ENCODE measurements around the gene TPRN.
"Not testable (repeated sequence)": the region's sequence is repeated elsewhere in the genome, so short reads cannot be mapped to it uniquely, and the experiment has no call there.

TPRN gene, protein sequence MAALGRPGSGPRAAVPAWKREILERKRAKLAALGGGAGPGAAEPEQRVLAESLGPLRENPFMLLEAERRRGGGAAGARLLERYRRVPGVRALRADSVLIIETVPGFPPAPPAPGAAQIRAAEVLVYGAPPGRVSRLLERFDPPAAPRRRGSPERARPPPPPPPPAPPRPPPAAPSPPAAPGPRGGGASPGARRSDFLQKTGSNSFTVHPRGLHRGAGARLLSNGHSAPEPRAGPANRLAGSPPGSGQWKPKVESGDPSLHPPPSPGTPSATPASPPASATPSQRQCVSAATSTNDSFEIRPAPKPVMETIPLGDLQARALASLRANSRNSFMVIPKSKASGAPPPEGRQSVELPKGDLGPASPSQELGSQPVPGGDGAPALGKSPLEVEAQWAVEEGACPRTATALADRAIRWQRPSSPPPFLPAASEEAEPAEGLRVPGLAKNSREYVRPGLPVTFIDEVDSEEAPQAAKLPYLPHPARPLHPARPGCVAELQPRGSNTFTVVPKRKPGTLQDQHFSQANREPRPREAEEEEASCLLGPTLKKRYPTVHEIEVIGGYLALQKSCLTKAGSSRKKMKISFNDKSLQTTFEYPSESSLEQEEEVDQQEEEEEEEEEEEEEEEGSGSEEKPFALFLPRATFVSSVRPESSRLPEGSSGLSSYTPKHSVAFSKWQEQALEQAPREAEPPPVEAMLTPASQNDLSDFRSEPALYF

DNA sequence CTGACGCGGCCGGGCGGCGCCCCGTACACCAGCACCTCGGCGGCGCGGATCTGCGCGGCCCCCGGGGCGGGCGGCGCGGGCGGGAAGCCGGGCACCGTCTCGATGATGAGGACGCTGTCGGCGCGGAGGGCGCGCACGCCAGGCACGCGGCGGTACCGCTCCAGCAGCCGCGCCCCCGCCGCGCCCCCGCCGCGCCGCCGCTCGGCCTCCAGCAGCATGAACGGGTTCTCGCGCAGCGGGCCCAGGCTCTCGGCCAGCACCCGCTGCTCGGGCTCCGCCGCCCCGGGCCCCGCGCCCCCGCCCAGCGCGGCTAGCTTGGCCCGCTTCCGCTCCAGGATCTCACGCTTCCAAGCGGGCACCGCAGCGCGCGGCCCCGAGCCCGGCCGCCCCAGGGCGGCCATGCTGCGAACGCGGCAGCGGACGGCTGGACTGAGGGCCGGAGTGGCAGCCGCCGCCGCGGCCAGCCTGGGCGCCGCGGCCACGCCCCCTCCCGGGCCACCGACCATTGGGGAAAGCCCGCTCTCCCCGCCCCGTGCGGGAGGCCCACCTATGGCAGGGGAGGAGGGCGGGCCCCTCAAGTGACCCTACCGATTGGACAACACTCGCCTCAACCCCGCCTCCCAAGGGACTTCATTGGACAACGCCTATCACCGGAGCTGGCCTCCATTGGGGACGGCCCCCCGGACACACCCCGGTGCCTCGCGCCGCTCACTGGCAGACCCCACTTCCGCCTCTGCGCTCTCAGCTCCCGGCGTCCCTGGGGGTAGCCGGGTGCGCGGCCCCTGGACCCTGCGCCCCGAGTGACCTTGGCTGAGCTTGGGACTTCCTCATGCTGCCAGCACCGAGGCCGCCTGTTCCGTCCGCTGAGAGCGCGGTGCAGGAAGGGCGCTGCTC lies at the start of gene TPRN:
Gene TPRN, minus strand, starts transcription at position 431 of the 894 bp plus-strand sequence. Its CDS starts 30 bp downstream, at position 401.
- DNase-seq (ENCODE audit: low spot score), result peak; percentile 99

DNA sequence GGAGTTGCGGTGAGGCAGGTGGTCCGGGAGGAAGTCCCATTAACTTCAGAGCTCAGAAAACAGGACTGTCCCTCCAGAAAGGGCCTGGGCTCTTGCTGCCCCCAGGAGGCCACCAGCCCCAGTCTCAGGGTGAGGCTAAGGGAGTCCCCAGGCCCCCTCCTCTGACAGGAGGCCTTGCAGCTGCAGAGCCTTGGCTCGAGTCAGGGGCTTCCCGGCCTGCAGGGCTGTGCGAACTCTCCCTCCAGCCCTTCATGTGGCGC lies 47.3 kb upstream of the TPRN start:
- DNase-seq (ENCODE audit: low spot score), result no peak

DNA sequence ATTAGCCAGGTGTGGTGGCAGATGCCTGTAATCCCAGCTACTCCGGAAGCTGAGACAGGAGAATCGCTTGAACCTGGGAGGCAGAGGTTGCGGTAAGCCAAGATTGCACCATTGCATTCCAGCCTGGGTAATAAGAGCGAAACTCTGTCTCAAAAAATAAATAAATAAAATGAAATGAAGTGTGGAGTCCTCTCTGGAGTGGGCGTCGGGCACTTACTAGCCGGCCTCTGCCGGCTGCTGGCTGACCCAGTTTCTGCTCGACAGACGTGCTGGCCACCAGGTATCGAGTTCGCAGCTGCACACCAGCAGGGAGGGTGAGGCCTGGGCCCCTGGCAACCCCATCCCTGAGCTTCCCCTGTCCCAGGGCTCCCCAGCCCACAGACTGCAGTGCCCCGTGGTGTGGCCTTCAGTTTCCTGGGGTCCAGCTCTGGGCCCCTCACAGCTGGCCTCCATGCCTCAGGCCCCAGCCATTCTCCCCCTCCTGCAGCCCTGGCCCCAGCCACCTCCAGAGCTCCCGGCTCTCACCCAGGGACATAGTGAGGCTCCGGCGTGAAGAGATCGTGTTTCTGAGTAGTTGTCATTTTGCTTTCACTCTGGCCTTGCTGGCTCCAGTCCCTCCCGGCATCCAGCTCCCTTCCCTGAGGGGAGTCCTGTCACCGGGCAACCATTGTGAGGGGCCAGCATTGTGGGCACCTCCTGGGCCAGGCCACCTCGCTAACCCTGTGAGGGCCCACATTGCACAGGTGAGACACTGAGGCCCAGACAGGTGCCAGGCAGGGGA lies 46.8 kb upstream of the TPRN start:
- DNase-seq (ENCODE audit: low spot score), result no peak

DNA sequence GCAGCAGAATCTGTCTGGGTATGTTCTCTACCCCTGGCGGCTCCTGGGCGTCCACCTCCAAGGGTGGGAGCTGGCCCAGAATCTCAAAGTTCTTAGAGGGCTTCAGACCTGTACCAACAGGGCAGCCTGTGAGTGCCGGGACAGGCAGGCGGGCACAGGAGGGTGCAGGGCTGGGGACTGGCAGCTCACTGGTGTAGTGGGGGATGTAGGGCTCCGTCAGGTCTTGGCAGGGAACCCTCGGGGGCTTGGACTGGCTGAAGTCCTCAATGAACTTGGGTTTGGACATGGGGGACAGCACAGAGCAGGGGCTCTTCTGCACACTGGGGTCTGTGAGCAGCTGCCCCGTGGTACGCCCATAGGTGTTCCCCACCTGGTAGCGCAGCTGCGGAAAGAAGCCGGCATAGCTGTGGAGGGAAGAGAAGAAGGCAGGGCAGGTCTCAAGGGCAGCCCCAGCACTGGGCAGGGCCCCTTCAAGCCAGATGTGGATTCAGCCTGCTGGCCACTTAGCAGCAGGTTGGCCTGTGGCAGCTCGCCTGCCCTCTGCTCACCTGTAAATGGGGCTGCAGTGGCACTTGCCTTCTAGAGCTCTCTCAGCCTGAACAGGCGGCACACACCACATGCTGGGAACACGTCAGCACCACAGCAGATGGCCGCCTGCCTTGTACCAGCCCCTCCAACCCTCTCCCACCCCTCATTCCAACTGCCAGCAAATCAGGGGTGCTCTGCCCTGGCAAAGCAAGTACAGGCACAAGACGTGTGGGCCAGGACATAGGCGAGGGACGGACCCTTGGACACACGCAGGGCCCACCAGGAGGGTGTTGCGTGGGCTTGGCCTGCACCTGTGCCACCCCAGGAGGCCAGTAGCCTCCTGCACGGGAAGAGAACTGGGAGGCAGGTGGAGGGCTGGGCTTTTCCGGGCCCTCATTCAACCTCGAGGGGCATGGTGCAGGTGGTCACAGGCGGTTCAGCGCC lies 45.2 kb upstream of the TPRN start:
- no peak for DNase-seq (ENCODE audit: low spot score)

DNA sequence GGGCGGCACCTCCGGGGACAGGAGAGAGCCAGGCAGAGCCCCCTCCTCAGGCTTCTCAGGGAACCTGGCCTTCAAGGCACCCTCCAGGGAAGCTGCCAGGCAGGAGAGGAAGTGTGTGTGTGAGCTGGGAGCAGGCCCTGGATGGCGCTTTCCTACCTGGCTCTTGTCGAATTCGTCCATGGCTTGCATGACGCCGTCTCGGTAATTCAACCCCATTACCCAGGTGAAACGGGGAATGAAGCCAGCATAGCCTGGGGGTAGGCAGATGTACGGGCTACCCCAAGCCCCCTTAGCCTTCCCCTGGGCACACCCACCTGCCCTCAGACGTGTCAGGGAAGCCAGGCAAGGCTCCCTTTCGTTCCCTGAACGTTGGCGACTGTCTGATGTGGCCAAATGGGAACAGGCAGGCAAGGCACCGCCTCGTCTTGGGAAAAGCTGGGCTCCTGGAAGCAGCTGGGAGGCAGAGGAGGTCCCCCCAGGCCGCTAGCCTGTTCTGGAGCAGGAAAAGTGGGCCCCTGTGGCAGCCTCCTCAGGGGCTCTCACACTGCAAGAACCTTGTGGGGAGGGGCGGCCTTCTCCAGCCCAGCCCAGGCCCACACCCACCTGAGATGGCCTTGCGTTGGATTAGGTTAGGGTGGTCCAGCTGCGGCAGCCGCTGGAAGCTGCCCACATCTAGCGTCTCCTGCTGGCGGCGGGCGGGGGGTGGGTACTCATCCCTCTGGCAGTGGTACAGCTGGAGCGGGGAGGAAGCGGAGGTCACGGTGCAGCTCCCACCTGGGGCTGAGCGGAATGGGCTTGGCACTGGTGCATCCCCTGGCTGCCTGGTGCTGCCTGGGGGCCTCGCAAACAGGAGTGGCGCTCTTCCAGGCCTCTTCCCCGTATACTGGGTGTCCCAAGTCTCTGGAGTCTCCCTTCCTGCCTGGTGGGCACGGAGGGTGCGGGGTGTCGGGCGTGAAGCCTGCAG lies 44.2 kb upstream of the TPRN start:
- DNase-seq (ENCODE audit: low spot score), result no peak

DNA sequence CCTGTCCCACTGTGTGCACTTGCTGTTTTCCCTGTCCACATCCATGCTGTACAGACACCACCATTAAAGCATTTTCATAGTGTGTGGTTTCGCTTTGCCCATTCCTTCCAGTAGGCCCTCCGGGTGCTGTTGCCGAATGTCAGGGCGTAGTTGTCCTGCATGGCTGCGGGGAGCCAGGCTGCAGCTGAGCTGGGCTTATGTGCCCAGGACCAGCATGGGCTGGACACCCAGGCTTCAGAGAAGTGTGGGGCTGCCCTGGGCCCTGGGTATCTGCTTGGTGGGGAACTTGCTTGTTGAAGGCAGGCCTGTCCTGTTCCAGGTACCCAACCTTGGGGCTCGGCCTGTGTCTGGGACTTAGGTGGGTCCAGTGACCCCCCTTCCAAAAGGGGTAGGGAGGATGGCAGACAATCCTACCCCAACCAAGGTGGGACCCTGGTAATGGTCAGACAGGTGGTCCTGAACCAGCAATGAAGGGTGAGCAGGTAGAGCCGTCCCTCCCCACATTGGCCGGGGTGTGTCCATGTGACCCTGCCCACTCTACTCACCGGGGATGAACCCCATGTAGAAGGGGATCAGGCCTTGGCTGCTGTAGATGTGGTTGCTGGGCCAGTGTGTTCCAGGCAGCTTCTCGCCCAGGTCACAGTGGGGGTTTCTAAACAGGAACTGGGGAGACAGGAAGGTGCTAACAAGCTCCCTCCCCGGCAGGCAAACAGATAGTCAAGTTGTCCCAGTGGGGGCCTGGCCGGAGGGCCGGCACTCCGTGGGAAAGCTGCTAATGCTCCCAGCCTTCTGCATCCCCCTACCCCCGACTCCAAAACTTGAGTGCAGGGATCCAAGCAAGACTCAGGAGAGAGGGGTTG lies 43.3 kb upstream of the TPRN start:
- DNase-seq (ENCODE audit: low spot score), result no peak

DNA sequence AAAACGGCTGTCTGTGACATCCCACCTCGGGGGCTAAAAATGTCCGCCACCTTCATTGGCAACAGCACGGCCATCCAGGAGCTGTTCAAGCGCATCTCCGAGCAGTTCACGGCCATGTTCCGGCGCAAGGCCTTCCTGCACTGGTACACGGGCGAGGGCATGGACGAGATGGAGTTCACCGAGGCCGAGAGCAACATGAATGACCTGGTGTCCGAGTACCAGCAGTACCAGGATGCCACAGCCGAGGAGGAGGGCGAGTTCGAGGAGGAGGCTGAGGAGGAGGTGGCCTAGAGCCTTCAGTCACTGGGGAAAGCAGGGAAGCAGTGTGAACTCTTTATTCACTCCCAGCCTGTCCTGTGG lies 42.7 kb upstream of the TPRN start:
- DNase-seq (ENCODE audit: low spot score), result not testable (repeated sequence)

DNA sequence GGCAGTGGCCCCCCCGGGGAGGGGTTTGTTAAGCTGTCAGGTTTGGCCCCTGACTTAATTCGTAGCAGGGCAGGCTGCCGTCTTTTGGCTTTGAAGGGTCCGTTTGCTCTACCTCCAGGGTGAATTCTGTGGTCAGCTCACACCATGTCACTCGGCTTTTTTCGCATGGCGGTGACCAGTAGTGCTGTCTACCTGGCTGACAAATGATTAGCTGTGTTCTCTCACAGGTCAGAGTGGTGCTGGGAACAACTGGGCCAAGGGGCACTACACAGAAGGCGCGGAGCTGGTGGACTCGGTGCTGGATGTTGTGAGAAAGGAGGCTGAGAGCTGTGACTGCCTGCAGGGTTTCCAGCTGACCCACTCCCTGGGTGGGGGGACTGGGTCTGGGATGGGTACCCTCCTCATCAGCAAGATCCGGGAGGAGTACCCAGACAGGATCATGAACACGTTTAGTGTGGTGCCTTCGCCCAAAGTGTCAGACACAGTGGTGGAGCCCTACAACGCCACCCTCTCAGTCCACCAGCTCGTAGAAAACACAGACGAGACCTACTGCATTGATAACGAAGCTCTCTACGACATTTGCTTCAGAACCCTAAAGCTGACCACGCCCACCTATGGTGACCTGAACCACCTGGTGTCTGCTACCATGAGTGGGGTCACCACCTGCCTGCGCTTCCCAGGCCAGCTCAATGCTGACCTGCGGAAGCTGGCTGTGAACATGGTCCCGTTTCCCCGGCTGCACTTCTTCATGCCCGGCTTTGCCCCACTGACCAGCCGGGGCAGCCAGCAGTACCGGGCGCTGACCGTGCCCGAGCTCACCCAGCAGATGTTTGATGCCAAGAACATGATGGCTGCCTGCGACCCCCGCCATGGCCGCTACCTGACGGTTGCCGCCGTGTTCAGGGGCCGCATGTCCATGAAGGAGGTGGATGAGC lies 42.0 kb upstream of the TPRN start:
- DNase-seq (ENCODE audit: low spot score), result no peak

DNA sequence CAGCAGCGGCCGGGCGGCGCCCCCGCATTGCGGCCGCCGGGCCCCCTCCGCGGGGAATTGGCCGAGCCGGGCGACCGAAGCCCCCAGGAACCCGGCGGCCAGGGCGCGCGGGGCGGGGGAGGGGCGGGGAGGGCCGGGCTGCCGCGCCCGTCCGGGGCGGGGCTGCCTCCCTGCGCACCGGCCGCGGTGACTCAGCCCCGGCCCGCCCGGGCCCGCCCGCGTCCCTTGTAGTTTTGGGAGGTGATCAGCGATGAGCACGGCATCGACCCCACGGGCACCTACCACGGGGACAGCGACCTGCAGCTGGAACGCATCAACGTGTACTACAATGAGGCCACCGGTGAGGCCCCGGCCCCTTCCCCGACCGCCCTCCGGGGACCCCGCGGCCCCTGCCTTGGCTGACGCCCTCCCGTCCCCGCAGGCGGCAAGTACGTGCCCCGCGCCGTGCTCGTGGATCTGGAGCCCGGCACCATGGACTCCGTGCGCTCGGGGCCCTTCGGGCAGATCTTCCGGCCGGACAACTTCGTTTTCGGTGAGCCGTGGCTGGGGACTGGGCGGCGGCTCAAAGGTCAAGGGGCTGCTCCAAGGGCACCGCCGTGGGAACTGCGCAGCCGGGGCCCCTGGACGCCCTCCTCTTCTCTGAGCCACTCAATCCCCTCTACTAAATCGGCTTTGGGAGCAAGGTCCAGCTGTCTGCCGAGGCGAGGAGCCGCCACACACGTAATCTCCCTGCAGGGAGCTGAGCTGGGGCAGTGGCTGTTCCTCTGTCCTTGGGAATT lies 41.1 kb upstream of the TPRN start:
- DNase-seq (ENCODE audit: low spot score), result no peak

DNA sequence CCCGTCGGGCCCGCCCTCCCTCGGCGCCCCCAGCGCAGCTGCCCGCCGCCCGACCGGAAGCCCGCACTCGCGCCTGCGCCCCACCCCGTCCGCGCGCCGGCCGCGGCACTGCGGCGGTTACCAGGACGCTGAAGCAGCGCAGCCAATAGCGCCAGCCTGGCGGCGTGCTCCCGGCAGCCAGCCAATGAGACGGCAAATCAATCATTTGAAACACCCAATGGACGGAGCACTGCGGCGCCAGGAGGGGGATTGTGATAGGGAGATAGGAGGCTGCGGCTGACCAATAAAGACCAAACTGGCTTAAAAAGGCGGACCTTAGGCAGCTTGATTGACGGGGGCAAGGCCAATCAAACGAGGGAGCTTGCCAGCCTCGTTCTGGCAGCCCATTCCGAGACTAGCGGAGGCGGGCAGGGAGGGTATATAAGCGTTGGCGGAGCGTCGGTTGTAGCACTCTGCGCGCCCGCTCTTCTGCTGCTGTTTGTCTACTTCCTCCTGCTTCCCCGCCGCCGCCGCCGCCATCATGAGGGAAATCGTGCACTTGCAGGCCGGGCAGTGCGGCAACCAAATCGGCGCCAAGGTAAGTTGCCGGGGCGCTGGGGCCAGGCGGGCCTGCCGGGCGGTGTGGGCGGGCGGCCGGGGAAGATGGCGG lies 40.4 kb upstream of the TPRN start, which contains the start of gene TUBB4B:
Gene TUBB4B, plus strand, starts transcription at position 447 of the 649 bp plus-strand sequence. Its CDS starts 74 bp downstream, at position 521.
- peak; percentile 100 for DNase-seq (ENCODE audit: low spot score)

DNA sequence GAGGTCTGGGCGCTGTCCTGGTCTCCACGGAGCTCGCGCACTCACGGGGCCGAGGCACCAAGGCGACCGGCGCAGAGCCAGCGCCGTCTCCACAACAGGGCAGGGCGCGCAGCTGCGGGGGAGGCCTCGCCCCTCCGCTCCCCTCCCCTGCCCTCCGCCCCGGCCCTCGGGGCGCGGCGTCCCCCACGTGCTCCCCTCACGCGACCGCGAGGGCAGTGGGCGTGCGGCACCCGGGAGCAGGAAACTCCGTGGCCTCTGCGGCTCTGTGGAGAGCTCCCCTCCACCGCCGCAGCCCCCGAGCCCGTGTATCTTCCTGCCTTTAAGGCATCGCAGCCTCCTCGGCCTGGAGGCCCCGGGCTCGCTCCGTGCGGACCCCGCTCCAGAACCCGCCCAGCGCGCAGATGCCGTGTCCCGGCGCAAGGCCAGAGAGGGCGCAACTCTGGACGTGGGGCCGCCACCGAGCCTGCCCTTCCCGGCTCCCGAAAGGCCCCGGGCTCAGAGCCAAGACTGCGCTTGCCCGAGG lies 39.8 kb upstream of the TPRN start:
- peak; percentile 77 for DNase-seq (ENCODE audit: low spot score)

DNA sequence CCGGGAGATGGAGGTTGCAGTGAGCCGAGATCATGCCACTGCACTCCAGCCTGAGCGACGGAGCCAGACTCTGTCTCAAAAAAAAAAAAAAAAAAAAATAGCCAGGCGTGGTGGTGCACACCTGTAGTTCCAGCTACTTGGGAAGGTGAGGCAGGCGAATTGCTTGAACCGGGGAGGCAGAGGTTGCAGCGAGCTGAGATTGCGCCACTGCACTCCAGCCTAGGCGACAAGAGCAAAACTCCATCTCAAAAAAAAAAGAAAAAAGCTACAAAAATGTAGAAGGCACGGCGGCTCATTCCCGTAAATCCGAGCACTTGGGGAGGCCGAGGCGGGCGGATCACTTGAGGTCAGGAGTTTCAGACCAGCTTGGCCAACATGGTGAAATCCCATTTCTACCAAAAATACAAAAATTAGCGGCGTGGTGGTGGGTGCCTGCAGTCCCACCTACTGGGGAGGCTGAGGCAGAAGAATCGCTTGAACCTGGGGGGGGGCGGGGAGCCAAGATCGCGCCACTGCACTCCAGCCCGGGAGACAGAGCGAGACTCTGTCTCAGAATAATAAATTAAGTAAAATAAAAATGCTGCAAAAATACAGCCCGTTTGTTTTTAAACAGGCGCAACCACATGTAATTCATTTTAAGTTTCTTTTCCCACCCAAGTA lies 39.1 kb upstream of the TPRN start:
- DNase-seq (ENCODE audit: low spot score), result not testable (repeated sequence)

DNA sequence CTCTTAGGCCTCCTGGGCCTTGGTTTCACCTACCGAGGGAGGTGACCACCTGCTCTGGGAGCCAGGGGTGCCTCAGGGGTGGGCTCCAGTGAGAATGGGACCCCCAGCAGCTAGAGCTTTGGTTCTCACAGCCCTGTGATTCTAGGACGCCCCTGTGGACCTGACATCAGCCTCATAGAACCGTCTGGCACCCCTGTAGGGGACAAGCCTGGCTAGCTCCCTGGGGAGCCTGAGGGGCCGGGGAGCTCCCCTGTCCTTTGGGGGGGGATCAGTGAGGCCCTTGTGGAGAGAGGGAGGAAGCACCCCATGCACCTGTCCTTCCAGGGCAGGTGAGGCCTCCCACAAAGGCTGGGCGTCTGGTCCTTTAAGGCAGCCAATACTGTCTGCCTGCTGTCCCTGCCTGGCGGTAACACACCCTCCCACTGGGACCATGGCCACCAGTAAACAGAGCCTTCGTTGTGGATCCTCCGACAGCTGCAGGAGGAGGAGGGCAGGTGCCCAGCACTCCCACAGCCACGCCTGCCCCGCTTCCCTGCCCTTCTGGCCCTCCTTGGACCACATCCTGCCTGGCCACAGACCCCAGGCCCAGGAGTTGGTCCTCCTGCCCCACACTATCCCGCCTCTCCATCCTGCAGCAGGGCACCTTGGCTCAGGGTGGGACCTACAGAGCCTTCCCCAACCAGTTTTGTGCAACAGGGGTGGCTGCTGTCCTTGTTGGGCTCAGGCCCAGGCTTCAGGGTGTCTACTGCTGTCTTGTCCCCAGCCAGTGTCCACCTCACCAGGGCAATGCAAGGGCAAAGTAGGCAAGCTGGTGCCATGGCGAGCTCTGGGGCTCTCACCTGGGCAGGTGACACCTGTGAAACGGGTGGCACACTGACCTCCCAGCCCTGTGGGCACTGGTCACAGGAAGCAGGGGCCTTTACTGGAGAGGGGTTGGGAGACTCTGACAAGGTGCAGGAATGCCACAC lies 37.5 kb upstream of the TPRN start:
- peak; percentile 93 for DNase-seq (ENCODE audit: low spot score)

DNA sequence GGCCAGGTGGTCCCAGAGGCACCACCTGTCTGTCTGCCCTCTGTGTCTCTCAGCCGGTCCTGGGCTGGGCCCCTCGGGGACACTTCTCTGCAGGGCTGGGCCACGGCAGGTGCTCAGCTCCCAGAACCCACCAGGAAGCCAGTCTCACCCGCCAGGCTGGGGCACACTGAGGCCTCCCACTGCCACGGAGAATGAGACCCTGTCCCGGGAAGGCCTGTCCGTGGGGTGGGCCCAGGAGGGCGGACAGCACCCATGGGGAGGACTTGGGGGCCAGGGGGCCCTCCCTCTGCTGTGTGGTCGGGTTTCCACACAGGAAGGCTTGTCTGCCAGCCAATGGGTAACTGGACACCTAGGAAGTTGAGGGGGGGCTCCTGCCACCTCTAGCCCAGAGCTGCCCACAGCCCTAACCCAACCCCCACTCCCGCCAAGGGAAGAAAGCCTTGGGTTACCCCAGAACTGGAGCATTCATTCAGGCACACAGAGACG lies 36.4 kb upstream of the TPRN start:
- DNase-seq (ENCODE audit: low spot score), result no peak

Measured in pons (tissue), 1 donor.